Ureter (tissue), 1 donor: ENCODE data around the gene TNRC6C. TPM values are rescaled to one million over a fixed set of nuclear protein-coding genes. Genes with fewer than 3 reads are reported as not detected.

ENCODE experiments used
- DNase-seq: peaks from one replicate; pipeline ENCODE4 v3.0.0-alpha.2; 2020; ENCODE audit warnings: low spot score
- total RNA-seq: library from RNA; stranded (reverse); gene quantifications from one replicate; pipeline ENCODE4 v1.2.4, GENCODE V29; 2023
- donor health status: DM: yes; HTN: yes; CAD: no.

Gene TNRC6C
- total RNA-seq, 1 donor from 2014 or later, result 36.7 TPM

DNA sequence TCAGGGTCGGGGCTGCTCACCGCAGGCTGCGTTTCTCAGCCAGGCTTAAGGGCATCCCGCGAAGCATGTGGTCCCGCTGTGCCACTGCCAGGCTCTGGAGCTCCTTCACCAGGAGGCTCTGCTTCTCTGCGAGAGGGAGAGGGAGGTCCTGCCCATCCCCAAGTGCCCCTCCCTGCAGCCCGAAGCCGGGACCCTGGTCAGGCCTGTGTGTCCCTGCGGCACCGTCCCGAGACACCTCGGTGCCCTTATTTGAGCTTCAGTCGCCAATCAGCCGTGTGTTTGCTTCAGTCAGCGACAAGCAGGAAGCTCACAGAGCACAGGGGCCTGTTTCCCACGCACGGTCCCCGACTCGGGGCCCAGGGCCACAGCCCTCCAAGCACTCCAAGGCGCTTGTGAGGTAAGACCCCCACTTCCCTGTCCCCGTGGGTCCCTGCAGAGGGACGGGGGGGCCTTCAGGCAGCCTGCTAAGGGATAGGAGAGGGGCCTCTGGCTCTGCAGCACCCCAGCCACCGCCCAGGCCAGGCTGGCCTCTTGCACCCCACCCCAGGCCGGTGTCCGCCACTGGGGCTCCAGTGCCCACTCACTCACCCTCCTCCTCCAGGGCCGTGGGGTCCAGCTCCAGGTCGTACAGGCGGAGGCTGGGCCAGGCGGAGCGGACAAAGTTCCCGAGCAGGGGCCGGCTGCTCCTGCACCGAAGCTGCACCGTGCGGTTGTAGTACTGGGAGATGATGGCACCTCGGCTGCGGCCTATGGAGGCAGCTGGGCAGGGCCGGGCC lies 166.8 kb downstream of the TNRC6C start:
- DNase-seq, result no peak

DNA sequence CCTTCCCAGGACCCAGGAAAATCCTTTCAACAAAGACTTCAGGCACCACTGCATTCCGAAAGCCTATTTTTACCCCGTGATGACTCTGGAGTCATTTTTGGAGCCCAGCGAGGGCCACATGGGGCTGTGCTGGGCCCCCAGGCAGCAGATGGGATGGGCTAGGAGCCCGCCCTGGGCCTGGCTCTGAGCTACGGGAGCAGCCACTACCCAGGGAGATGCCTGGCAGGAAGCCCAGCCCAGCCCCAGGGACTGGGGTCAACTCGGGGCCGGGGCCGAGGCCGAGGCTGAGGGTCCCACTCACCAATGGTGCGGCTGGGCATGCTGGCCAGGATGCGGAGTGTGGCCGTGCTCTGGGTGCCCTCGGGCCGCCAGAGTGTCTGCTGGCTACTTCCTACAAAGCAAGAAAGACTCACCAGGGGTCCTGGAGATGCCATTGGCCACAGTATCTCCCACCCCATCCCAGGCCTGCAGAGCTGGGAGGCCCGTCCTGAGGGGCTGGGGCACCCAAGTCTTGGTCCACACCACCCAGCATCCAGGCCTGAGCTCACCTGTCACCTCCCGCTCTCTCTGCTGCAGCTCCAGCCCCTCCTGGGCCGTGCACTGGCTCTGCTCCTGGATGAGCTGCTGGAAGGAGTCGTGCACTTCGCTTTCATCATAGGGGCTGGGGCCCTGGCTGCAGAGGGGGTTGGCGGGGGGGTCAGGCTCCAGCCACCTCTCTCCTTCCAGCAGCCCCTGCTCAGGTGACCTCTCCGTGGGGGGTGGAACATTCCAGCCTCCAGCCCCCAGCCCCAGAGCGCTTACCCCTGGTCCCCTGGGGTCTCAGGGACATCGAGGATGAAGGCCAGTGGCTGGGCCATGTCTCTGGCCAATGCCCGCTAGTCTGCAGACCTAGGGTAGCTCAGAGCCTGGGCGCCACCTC lies 167.7 kb downstream of the TNRC6C start:
- no peak for DNase-seq

DNA sequence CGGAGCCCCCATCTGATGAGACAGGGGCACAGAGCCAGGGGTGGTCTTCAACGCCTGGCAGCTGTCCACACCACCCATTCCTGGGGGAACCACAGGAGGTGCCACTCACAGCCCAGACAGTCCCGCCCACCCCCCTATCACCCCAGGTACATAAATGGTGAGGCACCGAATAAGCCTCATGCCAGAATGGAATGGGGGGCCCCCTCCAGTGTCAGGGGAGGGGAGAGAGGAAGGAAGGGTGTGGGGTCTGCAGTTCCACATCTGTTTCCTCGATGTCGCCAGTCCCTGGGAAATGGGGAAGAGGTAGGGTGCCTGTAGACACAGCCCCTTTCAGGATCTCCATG lies 168.4 kb downstream of the TNRC6C start:
- no peak for DNase-seq

- no peak for DNase-seq
Measured at GRCh38 chr17:78127239-78127887, 168.9 kb downstream of the TNRC6C start.

- no peak for DNase-seq
Measured at GRCh38 chr17:78127888-78128550, 169.5 kb downstream of the TNRC6C start.

- peak; percentile 73 for DNase-seq
Measured at GRCh38 chr17:78128551-78129350, 170.2 kb downstream of the TNRC6C start, which contains the start of gene TMC6. Gene TMC6 (minus strand): TSS chr17:78128755. CDS start chr17:78126832, 1,923 bp downstream.

GRCh38 chr17:78129351-78130089 lies 171.0 kb downstream of the TNRC6C start:
- no peak for DNase-seq

GRCh38 chr17:78130090-78130436 lies 171.6 kb downstream of the TNRC6C start:
- DNase-seq, result no peak

- DNase-seq, result no peak
Measured at GRCh38 chr17:78130437-78131101, 172.1 kb downstream of the TNRC6C start, which contains the start of gene TMC8. Gene TMC8 (plus strand): TSS chr17:78130771. CDS start chr17:78131589, 818 bp downstream.

DNA sequence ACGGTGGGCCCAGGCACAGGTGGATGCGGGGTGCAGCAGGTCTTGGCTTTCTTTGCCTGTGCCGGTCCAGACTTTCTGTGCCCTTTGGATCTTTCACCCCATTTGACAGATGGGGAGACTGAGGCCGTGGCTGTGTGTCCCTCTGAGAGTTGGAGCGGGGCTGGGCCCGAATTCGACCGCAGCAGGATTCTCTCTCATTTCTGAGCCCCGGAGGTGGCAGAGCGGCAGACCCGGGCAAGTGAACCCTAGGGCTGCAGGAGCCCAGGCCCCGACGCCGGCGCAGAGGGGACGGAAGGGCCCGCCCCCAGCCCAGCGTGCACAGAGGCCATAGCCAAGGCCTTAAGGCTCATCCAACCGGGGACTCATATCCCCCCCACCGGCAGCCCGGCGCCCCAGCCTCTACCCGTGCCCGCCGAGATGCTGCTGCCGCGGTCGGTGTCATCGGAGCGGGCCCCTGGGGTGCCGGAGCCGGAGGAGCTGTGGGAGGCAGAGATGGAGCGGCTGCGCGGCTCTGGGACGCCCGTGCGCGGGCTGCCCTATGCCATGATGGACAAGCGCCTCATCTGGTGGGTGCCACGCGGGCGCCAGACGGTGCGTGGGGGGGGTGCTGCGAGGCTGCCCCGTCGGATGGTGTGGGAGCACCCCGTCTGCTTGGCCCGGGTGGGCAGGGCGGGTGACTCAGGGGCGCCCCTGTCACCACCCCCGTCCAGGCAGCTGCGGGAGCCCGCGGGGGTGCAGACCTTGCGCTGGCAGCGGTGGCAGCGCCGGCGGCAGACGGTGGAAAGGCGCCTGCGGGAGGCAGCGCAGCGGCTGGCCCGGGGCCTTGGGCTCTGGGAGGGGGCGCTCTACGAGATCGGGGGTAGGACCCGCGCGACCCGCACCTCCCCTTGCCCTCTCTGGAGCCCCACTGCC lies 172.9 kb downstream of the TNRC6C start:
- DNase-seq, result no peak

GRCh38 chr17:78132084-78132676 lies 173.7 kb downstream of the TNRC6C start:
- DNase-seq, result peak; percentile 80

DNA sequence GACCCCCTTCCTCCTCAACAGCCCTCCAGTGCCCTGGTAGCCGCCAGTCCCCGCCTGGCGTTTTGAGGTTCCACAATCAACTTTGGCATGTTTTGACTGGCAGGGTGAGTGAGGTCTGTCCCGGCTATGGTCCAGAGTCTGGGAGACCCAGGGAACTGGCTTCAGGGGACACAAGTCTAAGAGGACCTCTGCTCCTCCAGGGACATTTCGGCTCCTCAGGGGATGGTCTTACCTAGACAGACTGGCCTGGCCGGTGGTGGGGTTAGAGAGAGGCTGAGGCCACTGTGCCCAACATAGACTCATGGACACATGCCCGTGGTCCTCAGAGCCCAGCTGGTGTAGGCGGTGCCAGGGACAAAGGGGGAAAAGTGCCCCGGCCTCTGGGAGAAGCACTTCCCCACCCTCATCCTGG lies 174.3 kb downstream of the TNRC6C start:
- DNase-seq, result no peak

- no peak for DNase-seq
Measured at GRCh38 chr17:78133179-78133951, 174.9 kb downstream of the TNRC6C start.

- DNase-seq, result no peak
Measured at GRCh38 chr17:78133971-78134898, 175.7 kb downstream of the TNRC6C start.

DNA sequence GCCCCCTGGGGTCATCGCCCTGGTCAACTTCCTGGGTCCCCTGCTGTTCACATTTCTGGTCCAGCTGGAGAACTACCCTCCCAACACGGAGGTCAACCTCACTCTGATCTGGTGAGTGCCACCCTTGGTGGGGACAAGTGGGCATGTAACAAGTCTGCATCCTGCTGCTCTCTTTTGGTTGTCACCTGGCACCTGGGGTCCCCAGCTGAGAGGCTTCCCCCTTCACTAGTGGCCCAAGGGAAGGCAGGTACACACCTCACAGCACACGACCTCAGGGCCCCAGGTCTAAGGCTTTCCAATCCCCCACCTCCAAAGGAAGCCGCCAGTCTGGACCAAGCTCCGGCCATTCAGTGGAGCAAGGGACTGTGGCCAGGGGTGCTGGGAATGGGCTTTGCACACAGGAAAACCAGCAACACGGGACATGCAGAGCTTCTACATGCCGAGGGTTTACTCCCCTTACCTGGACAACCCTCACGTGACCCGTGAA lies 176.4 kb downstream of the TNRC6C start:
- DNase-seq, result no peak
